WTC11 (cell line): ENCODE data around the gene DENND6A.

Experiments used
- AFF4 ChIP-seq: sonication (generic); formaldehyde crosslinking; IDR thresholded peaks from 2 replicates; pipeline ENCODE4 v1.8.1; 2023; ENCODE audit warnings: mild to moderate bottlenecking, missing genetic modification reagents, borderline replicate concordance
- ATF1 ChIP-seq: sonication (generic); formaldehyde crosslinking; IDR thresholded peaks from 2 replicates; pipeline ENCODE4 v1.8.1; 2023; ENCODE audit warnings: mild to moderate bottlenecking, moderate library complexity, missing genetic modification reagents
- CTCF ChIP-seq: fragments of 200-600 bp; IDR thresholded peaks from 2 replicates; pipeline ENCODE4 v1.8.0; 2022; ENCODE audit warnings: antibody characterized with exemption
- E2F4 ChIP-seq: sonication (generic); formaldehyde crosslinking; IDR thresholded peaks from 2 replicates; pipeline ENCODE4 v1.8.1; 2022; ENCODE audit warnings: low read depth, mild to moderate bottlenecking, moderate library complexity, missing genetic modification reagents, borderline replicate concordance
- ETV6 ChIP-seq: sonication (generic); formaldehyde crosslinking; IDR thresholded peaks from 2 replicates; pipeline ENCODE4 v1.8.1; 2022; ENCODE audit warnings: mild to moderate bottlenecking, missing genetic modification reagents
- JUN ChIP-seq: sonication (generic); formaldehyde crosslinking; IDR thresholded peaks from 2 replicates; pipeline ENCODE4 v1.8.0; 2023; ENCODE audit warnings: mild to moderate bottlenecking, missing genetic modification reagents
- KAT7 ChIP-seq: sonication (generic); formaldehyde crosslinking; IDR thresholded peaks from 2 replicates; pipeline ENCODE4 v1.8.1; 2023; ENCODE audit warnings: missing genetic modification reagents, mild to moderate bottlenecking, borderline replicate concordance
- NFYB ChIP-seq: sonication (generic); formaldehyde crosslinking; conservative IDR thresholded peaks from 2 replicates; pipeline ENCODE4 v1.8.0; 2022; ENCODE audit warnings: low read depth, missing genetic modification reagents
- TF ChIP-seq, protein P1 (sequence below): sonication (generic); formaldehyde crosslinking; IDR thresholded peaks from 2 replicates; pipeline ENCODE4 v1.8.0; 2023; ENCODE audit warnings: mild to moderate bottlenecking, missing genetic modification reagents

GRCh38 chr3:57598765-57599360 lies 94.0 kb downstream of the DENND6A start:
- TF ChIP-seq JUN (CRISPR knock-in tag) (no peak), CTCF (no peak), AFF4 (CRISPR knock-in tag) (no peak), KAT7 (CRISPR knock-in tag) (no peak), ETV6 (no peak), ATF1 (CRISPR knock-in tag) (no peak), E2F4 (no peak), NFYB (CRISPR knock-in tag) (no peak)
- TF ChIP-seq, protein P1, sequence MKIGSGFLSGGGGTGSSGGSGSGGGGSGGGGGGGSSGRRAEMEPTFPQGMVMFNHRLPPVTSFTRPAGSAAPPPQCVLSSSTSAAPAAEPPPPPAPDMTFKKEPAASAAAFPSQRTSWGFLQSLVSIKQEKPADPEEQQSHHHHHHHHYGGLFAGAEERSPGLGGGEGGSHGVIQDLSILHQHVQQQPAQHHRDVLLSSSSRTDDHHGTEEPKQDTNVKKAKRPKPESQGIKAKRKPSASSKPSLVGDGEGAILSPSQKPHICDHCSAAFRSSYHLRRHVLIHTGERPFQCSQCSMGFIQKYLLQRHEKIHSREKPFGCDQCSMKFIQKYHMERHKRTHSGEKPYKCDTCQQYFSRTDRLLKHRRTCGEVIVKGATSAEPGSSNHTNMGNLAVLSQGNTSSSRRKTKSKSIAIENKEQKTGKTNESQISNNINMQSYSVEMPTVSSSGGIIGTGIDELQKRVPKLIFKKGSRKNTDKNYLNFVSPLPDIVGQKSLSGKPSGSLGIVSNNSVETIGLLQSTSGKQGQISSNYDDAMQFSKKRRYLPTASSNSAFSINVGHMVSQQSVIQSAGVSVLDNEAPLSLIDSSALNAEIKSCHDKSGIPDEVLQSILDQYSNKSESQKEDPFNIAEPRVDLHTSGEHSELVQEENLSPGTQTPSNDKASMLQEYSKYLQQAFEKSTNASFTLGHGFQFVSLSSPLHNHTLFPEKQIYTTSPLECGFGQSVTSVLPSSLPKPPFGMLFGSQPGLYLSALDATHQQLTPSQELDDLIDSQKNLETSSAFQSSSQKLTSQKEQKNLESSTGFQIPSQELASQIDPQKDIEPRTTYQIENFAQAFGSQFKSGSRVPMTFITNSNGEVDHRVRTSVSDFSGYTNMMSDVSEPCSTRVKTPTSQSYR (CRISPR knock-in tag), result no peak
